CD4-positive, alpha-beta T cell treated with Interleukin-15 for 1 hour (primary cell): Measurements from ENCODE around the gene SCFD1.

ENCODE experiments used
- DNase-seq: peaks from one replicate; pipeline ENCODE4 v3.0.0-alpha.2; 2020

Gene SCFD1

GRCh38 chr14:30759172-30760125 lies 137.3 kb downstream of the SCFD1 start:
- no peak for DNase-seq

GRCh38 chr14:30763891-30764290 lies 141.8 kb downstream of the SCFD1 start:
- no peak for DNase-seq

GRCh38 chr14:30767624-30768023 lies 145.5 kb downstream of the SCFD1 start:
- DNase-seq, result no peak

GRCh38 chr14:30768791-30769190 lies 146.7 kb downstream of the SCFD1 start:
- DNase-seq, result no peak

GRCh38 chr14:30770376-30770775 lies 148.3 kb downstream of the SCFD1 start:
- DNase-seq, result no peak

- DNase-seq, result no peak
These were observed 149.5 kb downstream of the SCFD1 start for GRCh38 chr14:30771595-30771994.

- DNase-seq, result no peak
These were observed 157.1 kb downstream of the SCFD1 start for GRCh38 chr14:30779210-30779609.
